ENCODE results near the gene CALCOCO1.

CALCOCO1 gene

GRCh38 chr12:53747095-53747494 is 19.8 kb upstream of the CALCOCO1 start:
- peak overlapping the region; percentile 84 for H3K4me2 ChIP-seq (ENCODE audit: low read depth, low read length, poor library complexity, severe bottlenecking)
- H3K9me3 ChIP-seq (ENCODE audit: insufficient read depth, low read depth, low read length) = no peaks in the 10 kb centered on the region
- no peaks in the 10 kb centered on the region for H3K36me3 ChIP-seq (ENCODE audit: insufficient read depth, low read length)
- TF ChIP-seq EZH2phosphoT487 (IDR thresholded peaks at IDR 0.05; ENCODE audit: borderline replicate concordance) = no peak
- no peak for TF ChIP-seq CTCF (conservative IDR thresholded peaks at IDR 0.05; ENCODE audit: low read length)
- peak overlapping the region; percentile 60 for H3K4me3 ChIP-seq (ENCODE audit: low read length, poor library complexity, severe bottlenecking)
- peak overlapping the region; percentile 96 for H2AFZ ChIP-seq (ENCODE audit: low read length)
- H3F3A ChIP-seq (ENCODE audit: low read depth) = no peaks in the 10 kb centered on the region
- no peaks in the 10 kb centered on the region for H3K79me2 ChIP-seq (ENCODE audit: insufficient read depth, low read length)
- H3K9ac ChIP-seq (ENCODE audit: low read depth, low read length, poor library complexity, severe bottlenecking) = peak overlapping the region; percentile 49
- no peaks in the 10 kb centered on the region for H3K27me3 ChIP-seq (ENCODE audit: insufficient read depth, low read length, poor library complexity, severe bottlenecking)
- no peaks in the 10 kb centered on the region for H3K9me2 ChIP-seq (replicated peaks; ENCODE audit: low read depth, low read length)
- no peaks in the 10 kb centered on the region for H4K20me1 ChIP-seq (ENCODE audit: insufficient read depth, low read length, poor library complexity, severe bottlenecking)
- H3K4me1 ChIP-seq (ENCODE audit: insufficient read depth, low read length, poor library complexity, severe bottlenecking) = peaks cover 12% of the 10 kb centered on the region

GRCh38 chr12:53746592-53747092 is 19.4 kb upstream of the CALCOCO1 start:
- Histone ChIP-seq H3K9ac (ENCODE audit: low read depth, low read length, poor library complexity, severe bottlenecking) (peak overlapping the region; percentile 49), H3K4me2 (ENCODE audit: low read depth, low read length, poor library complexity, severe bottlenecking) (peak overlapping the region; percentile 84), H4K20me1 (ENCODE audit: insufficient read depth, low read length, poor library complexity, severe bottlenecking) (no peaks in the 10 kb centered on the region), H3K36me3 (ENCODE audit: insufficient read depth, low read length) (no peaks in the 10 kb centered on the region), H3F3A (ENCODE audit: low read depth) (no peaks in the 10 kb centered on the region), H2AFZ (ENCODE audit: low read length) (peak overlapping the region; percentile 96), H3K4me1 (ENCODE audit: insufficient read depth, low read length, poor library complexity, severe bottlenecking) (peaks cover 12% of the 10 kb centered on the region), H3K9me2 (replicated peaks; ENCODE audit: low read depth, low read length) (no peaks in the 10 kb centered on the region), H3K27me3 (ENCODE audit: insufficient read depth, low read length, poor library complexity, severe bottlenecking) (no peaks in the 10 kb centered on the region), H3K79me2 (ENCODE audit: insufficient read depth, low read length) (no peaks in the 10 kb centered on the region), H3K4me3 (ENCODE audit: low read length, poor library complexity, severe bottlenecking) (peak overlapping the region; percentile 60), H3K9me3 (ENCODE audit: insufficient read depth, low read depth, low read length) (no peaks in the 10 kb centered on the region)
- TF ChIP-seq EZH2phosphoT487 (IDR thresholded peaks at IDR 0.05; ENCODE audit: borderline replicate concordance) (no peak), CTCF (conservative IDR thresholded peaks at IDR 0.05; ENCODE audit: low read length) (peak; percentile 100)

GRCh38 chr12:53744751-53745150 is 17.5 kb upstream of the CALCOCO1 start:
- Histone ChIP-seq H3K4me1 (ENCODE audit: insufficient read depth, low read length, poor library complexity, severe bottlenecking) (peaks cover 12% of the 10 kb centered on the region), H3K27me3 (ENCODE audit: insufficient read depth, low read length, poor library complexity, severe bottlenecking) (no peaks in the 10 kb centered on the region), H3K36me3 (ENCODE audit: insufficient read depth, low read length) (no peaks in the 10 kb centered on the region), H3F3A (ENCODE audit: low read depth) (no peaks in the 10 kb centered on the region), H2AFZ (ENCODE audit: low read length) (no peak overlapping the region), H3K79me2 (ENCODE audit: insufficient read depth, low read length) (no peaks in the 10 kb centered on the region), H3K4me3 (ENCODE audit: low read length, poor library complexity, severe bottlenecking) (no peak overlapping the region), H4K20me1 (ENCODE audit: insufficient read depth, low read length, poor library complexity, severe bottlenecking) (no peaks in the 10 kb centered on the region), H3K9me2 (replicated peaks; ENCODE audit: low read depth, low read length) (no peaks in the 10 kb centered on the region), H3K9me3 (ENCODE audit: insufficient read depth, low read depth, low read length) (no peaks in the 10 kb centered on the region), H3K9ac (ENCODE audit: low read depth, low read length, poor library complexity, severe bottlenecking) (no peak overlapping the region), H3K4me2 (ENCODE audit: low read depth, low read length, poor library complexity, severe bottlenecking) (no peak overlapping the region)
- TF ChIP-seq EZH2phosphoT487 (IDR thresholded peaks at IDR 0.05; ENCODE audit: borderline replicate concordance) (no peak), CTCF (conservative IDR thresholded peaks at IDR 0.05; ENCODE audit: low read length) (no peak)
